Frontal cortex (tissue), 4 donors: Measurements from ENCODE around the gene POM121. TPM values are rescaled to one million over a fixed set of nuclear protein-coding genes. Genes with fewer than 3 reads are reported as not detected.
"Not testable (repeated sequence)": the region's sequence is repeated elsewhere in the genome, so short reads cannot be mapped to it uniquely, and the experiment has no call there.

Experiments used
- DNase-seq, 2 donors: peaks; one replicate each; pipeline ENCODE4 v3.0.0; 2012; ENCODE audit warnings: low spot score in 2 of 2
- FAIRE-seq: peaks from 2 replicates; lab custom pipeline; 2012; peaks lifted over from hg19 to GRCh38; lab: Jason Lieb, UNC
- total RNA-seq: library from RNA; depleted of rRNA; stranded (reverse); fragments of >200 nt; gene quantifications from one replicate; pipeline ENCODE4 v1.2.3, GENCODE V29; 2014
- donor health status: control.
- donor health status: control.
- donor health status: control.

Gene POM121
- 4.9 TPM for total RNA-seq

GRCh38 chr7:72924733-72925545 lies at the start of gene POM121:
Gene POM121 (plus strand): TSS chr7:72925095. CDS start chr7:72925122, 27 bp downstream.
- peak; percentile 94 for DNase-seq
- FAIRE-seq = no peak

GRCh38 chr7:72879079-72879736 lies 45.7 kb upstream of the POM121 start:
- peak; percentile 60 to 65 for DNase-seq
- FAIRE-seq = not testable (repeated sequence)

DNA sequence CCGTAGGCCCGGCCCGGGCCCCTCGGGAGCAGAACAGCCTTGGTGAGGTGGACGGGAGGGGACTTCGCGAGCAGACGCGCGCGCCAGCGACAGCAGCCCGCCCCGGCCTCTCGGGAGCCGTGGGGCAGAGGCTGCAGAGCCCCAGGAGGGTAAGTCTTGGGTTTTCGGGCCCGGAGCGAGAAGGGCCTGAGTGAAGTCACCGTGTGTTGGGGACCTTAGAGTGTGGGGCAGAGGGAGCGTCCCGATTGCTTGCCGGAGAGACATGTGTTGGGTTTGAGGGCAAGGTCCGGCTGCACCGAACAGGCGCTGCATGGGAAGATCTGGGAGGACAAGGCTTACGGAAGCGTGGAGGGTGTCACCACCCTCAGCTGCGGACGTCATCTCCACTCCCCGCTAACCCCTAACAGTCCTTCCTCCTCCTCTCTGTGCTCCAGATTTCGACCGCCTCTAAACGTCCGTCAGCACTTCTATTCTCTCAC lies 45.1 kb upstream of the POM121 start:
- peak; percentile 17 to 23 for DNase-seq
- not testable (repeated sequence) for FAIRE-seq

GRCh38 chr7:72891750-72892149 lies 33.1 kb upstream of the POM121 start:
- FAIRE-seq, DNase-seq: not testable (repeated sequence)

DNA sequence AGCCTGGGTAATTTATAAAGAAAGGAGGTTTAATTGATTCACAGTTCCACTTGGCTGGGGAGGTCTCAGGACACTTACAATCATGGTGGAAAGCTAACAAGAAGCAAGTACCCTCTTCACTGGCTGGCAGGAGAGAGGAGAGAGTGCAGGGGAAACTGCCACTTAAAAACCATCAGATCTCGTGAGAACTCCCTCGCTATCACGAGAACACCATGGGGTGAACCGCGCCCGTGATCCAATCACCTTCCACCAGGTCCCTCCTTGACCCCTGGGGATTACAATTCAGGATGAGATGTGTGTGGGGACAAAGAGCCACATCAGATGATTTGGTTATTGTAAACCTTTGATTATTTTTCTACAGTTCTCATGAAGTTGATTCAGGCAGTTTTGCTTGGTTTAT lies 20.2 kb upstream of the POM121 start:
- FAIRE-seq, DNase-seq: not testable (repeated sequence)

GRCh38 chr7:72908422-72908821 lies 16.5 kb upstream of the POM121 start:
- DNase-seq, FAIRE-seq: not testable (repeated sequence)

- not testable (repeated sequence) for DNase-seq, FAIRE-seq
Observed at GRCh38 chr7:72911395-72911794, 13.5 kb upstream of the POM121 start.

DNA sequence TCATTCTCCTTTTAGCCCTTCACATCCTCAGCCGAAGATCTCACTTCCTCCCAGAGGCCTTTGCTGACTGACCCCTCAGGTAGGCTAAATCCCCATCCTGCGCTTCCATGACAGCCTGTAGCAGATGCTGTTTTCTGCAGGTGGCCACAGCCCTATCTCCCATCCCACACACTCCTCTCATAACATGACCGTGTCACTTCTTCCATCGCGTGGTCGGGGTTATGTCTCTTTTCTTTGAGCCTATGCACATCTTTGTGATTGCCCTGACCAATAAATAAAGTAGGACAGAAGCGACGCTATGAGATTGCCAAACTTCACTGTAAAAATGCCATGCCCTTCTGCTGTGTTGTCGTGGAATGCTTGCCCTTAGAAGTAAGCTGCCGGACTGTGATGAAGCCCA lies 11.1 kb upstream of the POM121 start:
- DNase-seq, FAIRE-seq: not testable (repeated sequence)

DNA sequence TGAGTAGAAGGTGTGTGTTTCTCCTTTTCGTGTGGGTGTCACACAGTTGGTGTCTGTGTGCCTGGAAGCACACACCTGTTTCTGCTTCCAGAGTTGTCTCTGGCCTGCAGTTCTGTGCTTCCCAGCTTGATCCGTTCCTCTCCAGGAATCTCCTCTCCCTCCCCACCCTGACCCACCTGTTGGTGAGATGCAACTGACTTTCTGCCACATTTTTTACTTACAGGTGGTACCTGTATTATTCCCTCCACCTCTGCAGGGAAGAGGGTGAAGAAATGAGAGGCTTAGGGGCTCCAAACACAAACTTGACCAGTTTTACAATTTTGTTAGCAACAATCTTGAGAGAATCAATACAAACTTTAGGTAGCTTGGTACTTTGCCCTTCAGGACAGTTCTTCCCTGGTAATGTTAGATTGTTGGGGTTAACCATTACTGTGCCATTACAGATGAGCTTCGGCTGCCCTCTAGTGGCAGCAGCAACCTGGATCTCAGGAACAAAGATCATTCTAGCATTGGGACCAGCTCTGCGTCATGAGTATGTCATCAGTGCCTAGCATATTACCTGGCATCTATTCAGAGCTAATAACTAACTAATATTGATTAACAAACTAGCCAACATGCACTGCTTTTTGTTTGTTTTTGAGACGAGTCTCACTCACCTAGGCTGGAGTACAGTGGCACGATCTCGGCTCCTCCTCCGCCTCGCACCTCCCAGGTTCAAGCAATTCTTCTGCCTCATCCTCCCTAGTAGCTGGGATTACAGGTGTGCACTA lies 10.0 kb upstream of the POM121 start:
- DNase-seq = peak in 1 of 2 donors; percentile 22
- not testable (repeated sequence) for FAIRE-seq

GRCh38 chr7:72919256-72919775 lies 5.6 kb upstream of the POM121 start:
- FAIRE-seq (no peak), DNase-seq (no peak)

DNA sequence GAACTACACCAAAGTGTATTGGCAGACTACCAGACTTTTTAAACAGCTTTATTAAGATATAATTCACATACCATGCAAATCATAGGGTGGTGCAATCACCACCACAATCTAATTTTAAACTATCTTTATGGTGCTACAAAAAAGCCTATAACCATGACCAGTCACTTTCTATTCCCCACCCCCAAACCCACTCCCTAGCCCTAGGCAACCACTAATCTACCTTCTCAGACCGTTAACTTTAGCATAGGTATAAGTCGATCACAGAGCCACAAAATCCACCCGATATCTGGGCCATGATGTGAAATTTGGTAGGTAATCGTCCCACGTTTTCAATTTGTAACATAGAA lies 536 bp upstream of the POM121 start:
- DNase-seq = no peak
- no peak for FAIRE-seq

DNA sequence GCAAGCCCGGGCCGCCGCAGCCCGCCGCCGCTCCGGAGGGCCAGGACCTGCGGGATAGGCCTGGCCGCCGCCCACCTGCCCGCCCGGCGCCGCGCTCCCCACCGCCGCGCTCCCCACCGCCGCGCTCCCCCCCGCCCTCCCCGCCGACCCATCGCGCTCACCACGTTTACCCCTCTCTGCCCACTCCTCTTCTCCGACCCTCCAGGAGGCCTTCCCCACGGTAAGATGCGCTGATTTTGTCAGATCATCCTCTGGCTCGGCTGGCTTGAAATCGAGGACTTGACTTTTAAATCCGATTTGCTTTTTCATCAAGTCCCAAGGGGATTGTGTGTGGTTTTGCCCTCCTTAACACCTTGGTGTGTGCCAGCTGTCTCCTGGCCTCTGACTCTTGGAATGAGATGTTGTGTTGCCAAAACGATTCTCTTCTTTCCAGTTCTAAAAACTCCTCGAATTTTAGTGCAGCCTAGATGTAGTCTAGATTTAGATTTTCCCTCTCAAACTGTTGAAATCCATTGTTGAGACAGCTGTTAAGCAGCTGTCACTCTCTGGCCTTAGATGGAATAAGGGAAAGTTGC lies 738 bp downstream of the POM121 start:
- FAIRE-seq = no peak
- DNase-seq = peak in 1 of 2 donors; percentile 2

- not testable (repeated sequence) for FAIRE-seq, DNase-seq
Observed at GRCh38 chr7:72927791-72928190, 2.9 kb downstream of the POM121 start.

GRCh38 chr7:72928216-72928615 lies 3.3 kb downstream of the POM121 start:
- FAIRE-seq, DNase-seq: not testable (repeated sequence)

- FAIRE-seq, DNase-seq: not testable (repeated sequence)
Observed at GRCh38 chr7:72942022-72942705, 17.3 kb downstream of the POM121 start.

- not testable (repeated sequence) for DNase-seq, FAIRE-seq
Observed at GRCh38 chr7:72942956-72943355, 18.1 kb downstream of the POM121 start.

- not testable (repeated sequence) for FAIRE-seq, DNase-seq
Observed at GRCh38 chr7:72944937-72945336, 20.0 kb downstream of the POM121 start.

GRCh38 chr7:72945597-72945996 lies 20.7 kb downstream of the POM121 start:
- not testable (repeated sequence) for FAIRE-seq, DNase-seq
